ENCODE results near the gene HNRNPR.

HNRNPR gene

DNA sequence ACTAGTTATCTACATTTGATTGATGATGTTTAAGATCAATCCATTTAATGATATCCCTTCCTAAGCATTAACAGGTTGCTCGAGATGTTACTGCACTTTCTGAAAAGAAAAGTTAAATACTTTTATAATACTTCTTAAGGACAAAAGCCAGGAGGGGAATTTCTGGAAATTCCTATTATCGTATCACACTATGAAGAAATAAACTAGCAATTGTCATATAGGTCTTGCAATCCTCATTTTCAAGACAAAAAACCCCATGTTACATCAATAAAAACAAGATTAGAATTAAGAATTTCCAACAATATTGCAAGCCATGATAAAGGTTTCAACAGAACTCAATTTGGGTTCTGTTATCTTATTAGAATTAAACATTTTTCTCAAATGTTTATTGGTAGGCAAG is 47.2 kb downstream of the HNRNPR start:
- TF ChIP-seq, protein P1, sequence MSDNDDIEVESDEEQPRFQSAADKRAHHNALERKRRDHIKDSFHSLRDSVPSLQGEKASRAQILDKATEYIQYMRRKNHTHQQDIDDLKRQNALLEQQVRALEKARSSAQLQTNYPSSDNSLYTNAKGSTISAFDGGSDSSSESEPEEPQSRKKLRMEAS (IDR thresholded peaks at IDR 0.05): no peak
- TF ChIP-seq CEBPB (IDR thresholded peaks at IDR 0.05) (no peak), NFIC (IDR thresholded peaks at IDR 0.05) (no peak)

DNA sequence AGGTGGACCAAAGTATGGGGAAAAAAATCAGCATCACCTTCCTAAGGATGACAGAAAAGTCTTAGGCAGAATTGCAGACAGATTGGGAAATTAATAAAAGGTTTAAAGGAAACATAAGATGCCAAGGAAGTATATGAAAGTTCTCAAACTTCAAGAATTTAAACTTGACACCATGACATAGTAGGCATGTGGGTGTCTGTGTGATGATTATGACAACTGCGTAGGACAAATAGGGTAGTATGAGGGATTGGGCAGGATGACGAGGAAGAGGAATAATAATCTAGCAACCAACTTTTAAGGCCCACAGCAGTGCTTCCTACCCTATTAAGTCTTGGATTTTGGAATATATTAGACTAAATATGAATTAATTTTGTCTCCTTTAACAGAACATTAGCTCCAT is 52.4 kb downstream of the HNRNPR start:
- no peak for TF ChIP-seq YY1 (IDR thresholded peaks at IDR 0.05; ENCODE audit: low read depth)
- no peak for TF ChIP-seq TAF1 (IDR thresholded peaks at IDR 0.05; ENCODE audit: low read depth)
- no peak for TF ChIP-seq EGR1 (IDR thresholded peaks at IDR 0.05)
- TF ChIP-seq EP300 (IDR thresholded peaks at IDR 0.05; ENCODE audit: borderline replicate concordance): no peak
- TF ChIP-seq TCF12 (IDR thresholded peaks at IDR 0.05; ENCODE audit: low read depth): no peak
- TF ChIP-seq FOXM1 (IDR thresholded peaks at IDR 0.05; ENCODE audit: borderline replicate concordance, low read depth): no peak
- TF ChIP-seq ZBTB7A (IDR thresholded peaks at IDR 0.05; ENCODE audit: low read depth): no peak
- TF ChIP-seq, protein P2, sequence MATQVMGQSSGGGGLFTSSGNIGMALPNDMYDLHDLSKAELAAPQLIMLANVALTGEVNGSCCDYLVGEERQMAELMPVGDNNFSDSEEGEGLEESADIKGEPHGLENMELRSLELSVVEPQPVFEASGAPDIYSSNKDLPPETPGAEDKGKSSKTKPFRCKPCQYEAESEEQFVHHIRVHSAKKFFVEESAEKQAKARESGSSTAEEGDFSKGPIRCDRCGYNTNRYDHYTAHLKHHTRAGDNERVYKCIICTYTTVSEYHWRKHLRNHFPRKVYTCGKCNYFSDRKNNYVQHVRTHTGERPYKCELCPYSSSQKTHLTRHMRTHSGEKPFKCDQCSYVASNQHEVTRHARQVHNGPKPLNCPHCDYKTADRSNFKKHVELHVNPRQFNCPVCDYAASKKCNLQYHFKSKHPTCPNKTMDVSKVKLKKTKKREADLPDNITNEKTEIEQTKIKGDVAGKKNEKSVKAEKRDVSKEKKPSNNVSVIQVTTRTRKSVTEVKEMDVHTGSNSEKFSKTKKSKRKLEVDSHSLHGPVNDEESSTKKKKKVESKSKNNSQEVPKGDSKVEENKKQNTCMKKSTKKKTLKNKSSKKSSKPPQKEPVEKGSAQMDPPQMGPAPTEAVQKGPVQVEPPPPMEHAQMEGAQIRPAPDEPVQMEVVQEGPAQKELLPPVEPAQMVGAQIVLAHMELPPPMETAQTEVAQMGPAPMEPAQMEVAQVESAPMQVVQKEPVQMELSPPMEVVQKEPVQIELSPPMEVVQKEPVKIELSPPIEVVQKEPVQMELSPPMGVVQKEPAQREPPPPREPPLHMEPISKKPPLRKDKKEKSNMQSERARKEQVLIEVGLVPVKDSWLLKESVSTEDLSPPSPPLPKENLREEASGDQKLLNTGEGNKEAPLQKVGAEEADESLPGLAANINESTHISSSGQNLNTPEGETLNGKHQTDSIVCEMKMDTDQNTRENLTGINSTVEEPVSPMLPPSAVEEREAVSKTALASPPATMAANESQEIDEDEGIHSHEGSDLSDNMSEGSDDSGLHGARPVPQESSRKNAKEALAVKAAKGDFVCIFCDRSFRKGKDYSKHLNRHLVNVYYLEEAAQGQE (IDR thresholded peaks at IDR 0.05; ENCODE audit: low read depth): no peak
- TF ChIP-seq RAD21 (IDR thresholded peaks at IDR 0.05; ENCODE audit: low read depth): no peak
- TF ChIP-seq, protein P1 (IDR thresholded peaks at IDR 0.05): no peak
- no peak for TF ChIP-seq CREB1 (IDR thresholded peaks at IDR 0.05; ENCODE audit: low read depth)
- TF ChIP-seq, protein P3, sequence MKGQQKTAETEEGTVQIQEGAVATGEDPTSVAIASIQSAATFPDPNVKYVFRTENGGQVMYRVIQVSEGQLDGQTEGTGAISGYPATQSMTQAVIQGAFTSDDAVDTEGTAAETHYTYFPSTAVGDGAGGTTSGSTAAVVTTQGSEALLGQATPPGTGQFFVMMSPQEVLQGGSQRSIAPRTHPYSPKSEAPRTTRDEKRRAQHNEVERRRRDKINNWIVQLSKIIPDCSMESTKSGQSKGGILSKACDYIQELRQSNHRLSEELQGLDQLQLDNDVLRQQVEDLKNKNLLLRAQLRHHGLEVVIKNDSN (IDR thresholded peaks at IDR 0.05): no peak
- no peak for TF ChIP-seq CEBPB (IDR thresholded peaks at IDR 0.05)
- no peak for TF ChIP-seq TEAD4 (IDR thresholded peaks at IDR 0.05)
- no peak for TF ChIP-seq NFIC (IDR thresholded peaks at IDR 0.05)

DNA sequence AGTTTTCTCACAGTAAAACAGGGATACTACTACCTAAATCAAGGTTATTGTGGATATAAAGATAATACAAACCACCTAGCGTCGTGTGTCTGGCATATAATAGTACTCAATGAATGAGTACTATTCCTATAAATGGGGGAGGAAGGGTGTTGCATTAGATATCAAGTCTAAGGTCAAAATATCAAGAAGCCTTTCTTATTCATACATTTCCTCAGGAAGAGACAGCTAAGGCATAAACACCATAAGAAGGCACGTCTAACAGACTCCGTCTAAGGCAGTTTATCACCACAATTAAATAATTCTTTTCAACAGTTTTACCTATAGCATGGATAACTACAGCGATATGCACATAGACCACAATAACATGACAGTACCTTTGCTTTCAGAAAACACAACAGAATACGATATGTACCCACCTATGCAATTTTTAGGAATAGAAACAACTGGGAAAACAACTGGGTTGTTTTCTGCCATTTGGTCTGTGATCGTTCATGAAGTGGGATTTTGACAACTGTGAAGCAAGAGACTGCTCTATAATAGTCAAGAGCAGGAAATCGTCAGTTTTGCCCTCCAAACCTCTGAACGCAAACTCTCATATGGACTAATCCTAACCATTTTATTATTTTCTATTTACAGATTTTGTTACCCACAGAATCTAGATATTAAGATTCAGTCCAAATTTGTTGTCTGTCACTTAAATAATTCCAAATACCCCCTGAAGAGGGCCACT is 53.1 kb downstream of the HNRNPR start:
- TF ChIP-seq, protein P1 (IDR thresholded peaks at IDR 0.05): no peak
- TF ChIP-seq NFIC (IDR thresholded peaks at IDR 0.05) (no peak), RAD21 (IDR thresholded peaks at IDR 0.05; ENCODE audit: low read depth) (no peak), EGR1 (IDR thresholded peaks at IDR 0.05) (no peak), ZBTB7A (IDR thresholded peaks at IDR 0.05; ENCODE audit: low read depth) (no peak), TCF12 (IDR thresholded peaks at IDR 0.05; ENCODE audit: low read depth) (no peak), YY1 (IDR thresholded peaks at IDR 0.05; ENCODE audit: low read depth) (no peak), TAF1 (IDR thresholded peaks at IDR 0.05; ENCODE audit: low read depth) (no peak), EP300 (IDR thresholded peaks at IDR 0.05; ENCODE audit: borderline replicate concordance) (no peak), TEAD4 (IDR thresholded peaks at IDR 0.05) (no peak), CEBPB (IDR thresholded peaks at IDR 0.05) (no peak), FOXM1 (IDR thresholded peaks at IDR 0.05; ENCODE audit: borderline replicate concordance, low read depth) (no peak)
- TF ChIP-seq, protein P3 (IDR thresholded peaks at IDR 0.05): no peak

DNA sequence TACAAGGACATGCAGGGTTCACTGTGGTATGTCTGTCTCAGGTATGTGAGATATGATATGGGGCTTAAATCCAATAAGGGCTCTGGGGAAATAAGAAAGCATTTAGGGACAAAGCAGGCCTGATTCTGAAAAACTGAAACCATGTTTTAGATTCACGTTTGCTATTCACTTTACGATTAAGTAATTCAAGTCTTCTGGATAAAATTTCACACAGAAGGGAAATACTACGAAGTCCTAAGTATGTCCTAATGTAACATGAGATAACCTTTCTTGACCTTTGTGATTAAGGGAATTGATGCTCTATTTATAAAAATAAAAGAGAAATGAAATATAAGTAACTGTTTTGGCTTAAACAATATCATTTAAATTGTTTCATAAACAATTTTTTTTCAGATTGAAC is 55.4 kb downstream of the HNRNPR start:
- TF ChIP-seq YY1 (IDR thresholded peaks at IDR 0.05; ENCODE audit: low read depth) (no peak), FOXM1 (IDR thresholded peaks at IDR 0.05; ENCODE audit: borderline replicate concordance, low read depth) (no peak), CREB1 (IDR thresholded peaks at IDR 0.05; ENCODE audit: low read depth) (no peak), NFIC (IDR thresholded peaks at IDR 0.05) (no peak), EGR1 (IDR thresholded peaks at IDR 0.05) (no peak), ZBTB7A (IDR thresholded peaks at IDR 0.05; ENCODE audit: low read depth) (no peak), RAD21 (IDR thresholded peaks at IDR 0.05; ENCODE audit: low read depth) (no peak)
- TF ChIP-seq, protein P3 (IDR thresholded peaks at IDR 0.05): no peak
- TF ChIP-seq, protein P2 (IDR thresholded peaks at IDR 0.05; ENCODE audit: low read depth): no peak

DNA sequence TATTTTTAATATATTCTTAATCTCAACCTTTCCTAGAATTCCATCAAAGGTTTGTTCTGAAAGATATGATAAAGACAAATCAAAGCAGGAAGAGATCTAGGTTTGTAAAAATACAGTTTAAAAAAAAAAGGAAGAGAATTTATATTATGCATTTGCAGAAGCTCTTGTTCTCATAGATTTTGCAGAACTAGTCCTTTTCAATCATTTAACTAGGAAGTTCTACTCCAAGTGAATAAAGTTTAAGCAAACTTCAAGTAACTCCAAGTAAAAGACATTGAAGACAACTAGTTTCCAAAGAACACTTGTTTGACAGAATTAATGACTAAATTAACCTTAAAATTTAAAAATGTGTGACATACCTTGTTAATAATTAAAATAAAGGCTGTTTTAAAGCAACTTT is 55.9 kb downstream of the HNRNPR start:
- TF ChIP-seq NFIC (IDR thresholded peaks at IDR 0.05): no peak
- TF ChIP-seq CREB1 (IDR thresholded peaks at IDR 0.05; ENCODE audit: low read depth): no peak
- TF ChIP-seq, protein P3 (IDR thresholded peaks at IDR 0.05): no peak
- no peak for TF ChIP-seq RAD21 (IDR thresholded peaks at IDR 0.05; ENCODE audit: low read depth)
- TF ChIP-seq YY1 (IDR thresholded peaks at IDR 0.05; ENCODE audit: low read depth): no peak
- TF ChIP-seq FOXM1 (IDR thresholded peaks at IDR 0.05; ENCODE audit: borderline replicate concordance, low read depth): no peak
- TF ChIP-seq EP300 (IDR thresholded peaks at IDR 0.05; ENCODE audit: borderline replicate concordance): no peak
- no peak for TF ChIP-seq EGR1 (IDR thresholded peaks at IDR 0.05)
- no peak for TF ChIP-seq TCF12 (IDR thresholded peaks at IDR 0.05; ENCODE audit: low read depth)
- no peak for TF ChIP-seq TEAD4 (IDR thresholded peaks at IDR 0.05)
- TF ChIP-seq CEBPB (IDR thresholded peaks at IDR 0.05): no peak
- TF ChIP-seq TAF1 (IDR thresholded peaks at IDR 0.05; ENCODE audit: low read depth): no peak

Measured in Ishikawa (cell line).